Adrenal gland (tissue), 12 donors: ENCODE results near the gene GRAMD2A. TPM values are rescaled to one million over a fixed set of nuclear protein-coding genes. Genes with fewer than 3 reads are reported as not detected.

Experiments
- DNase-seq, 7 donors: peaks; one replicate each; pipeline ENCODE4 v3.0.0-alpha.2; 2019 to 2020
- H3K27ac ChIP-seq, 5 donors: fragments of 200-600 bp; sonication (generic) in 4 of 5; 1 replicate in 3 of 5; 2 replicates in 2 of 5; pipeline versions ENCODE4 v1.5.1 to v1.8.0; 2016 to 2020; ENCODE audit warnings: mild to moderate bottlenecking in 1 of 5
- H3K27me3 ChIP-seq: fragments of 200-600 bp; 2 replicates; pipeline ENCODE4 v1.8.0; 2021
- H3K36me3 ChIP-seq, 2 donors: fragments of 200-600 bp; replicated peaks in 1 of 2; 1 replicate in 1 of 2; 2 replicates in 1 of 2; pipeline versions ENCODE4 v1.5.1 to v1.8.0; 2018 to 2022
- H3K4me1 ChIP-seq, 2 donors: fragments of 200-600 bp; replicated peaks in 1 of 2; 1 replicate in 1 of 2; 2 replicates in 1 of 2; pipeline versions ENCODE4 v1.5.1 to v1.8.0; 2018 to 2021
- H3K4me3 ChIP-seq, 4 donors: fragments of 200-600 bp; sonication (generic) in 3 of 4; one replicate each; pipeline ENCODE4 v1.5.1; 2016 to 2018
- H3K9me3 ChIP-seq, 3 donors: fragments of 200-600 bp; sonication (generic) in 1 of 3; replicated peaks in 1 of 3; 1 replicate in 2 of 3; 2 replicates in 1 of 3; pipeline versions ENCODE4 v1.5.1 to v1.8.0; 2016 to 2021
- CTCF ChIP-seq, 6 experiments: fragments of 450-650 bp in 4 of 6; fragments of 200-600 bp in 2 of 6; sonication (generic) in 1 of 6; IDR thresholded peaks; 1 replicate in 5 of 6; 2 replicates in 1 of 6; pipeline versions ENCODE4 v1.5.1 to v1.8.0; 2016 to 2021; ENCODE audit warnings: antibody characterized with exemption in 6 of 6, mild to moderate bottlenecking in 2 of 6, moderate library complexity in 1 of 6
- POLR2A ChIP-seq, 2 donors: fragments of 450-650 bp; IDR thresholded peaks; one replicate each; pipeline ENCODE4 v1.6.1; 2017; ENCODE audit warnings: antibody characterized with exemption in 2 of 2, mild to moderate bottlenecking in 2 of 2, moderate library complexity in 1 of 2
- WGBS, 4 donors: extraction: QIAGEN DNeasy Blood & Tissue Kit in 2 of 4; methylation state at CpG; one replicate each; pipeline versions ENCODE4 v1.1.5 to v1.1.7; 2013 to 2017; 5-methylcytosine and 5-hydroxymethylcytosine counted together
- intact Hi-C, 2 donors: fragments of 100-400 bp; cut with DNase I; formaldehyde crosslinking; loops; one replicate each; pipeline versions ENCODE4 v1.14.1 to v1.15.0; 2022 to 2023
- polyA plus RNA-seq, 3 donors: library from polyadenylated mRNA; stranded (reverse); fragments of 200-250 nt in 2 of 3; fragments of 350-450 nt in 1 of 3; fragmentation: Illumina TruSeq in 1 of 3; extraction: RNeasy Lipid Tissue Mini Kit (QIAGEN cat#74804) in 1 of 3; gene quantifications; one replicate each; pipeline ENCODE4 v1.2.3, GENCODE V29; 2013 to 2014
- total RNA-seq, 9 donors: library from RNA; depleted of rRNA in 4 of 9; stranded (reverse); fragments of >200 nt in 4 of 9; fragments of 120-200 nt in 1 of 9; fragmentation: NEBNext Ultra II Directional in 1 of 9; extraction: Animal tissue kit (Norgen Biotek cat#: 25700) in 1 of 9; gene quantifications; one replicate each; pipeline versions ENCODE4 v1.1.0 to v1.2.4, GENCODE V29; 2013 to 2023
- donor health status: healthy with polysubstance abuse.
- donor health status: Bipolar disorder and iron deficiency.
- donor health status: DM: yes; HTN: yes; CAD: no.
- donor health status: DM: no; HTN: no; CAD: no.
- donor health status: DM: no; HTN: no; CAD: no.
- donor health status: DM: yes; HTN: yes; CAD: no.

Gene GRAMD2A
- total and polyA plus RNA-seq, 12 donors, result 0.07 to 0.64 (median 0.35) TPM; not detected in 4

- Histone ChIP-seq H3K36me3 (no peaks in the 10 kb centered on the region), H3K27ac (no peak overlapping the region), H3K4me1 (peaks cover 0 to 6% of the 10 kb centered on the region in 2 donors), H3K27me3 (peaks cover 18% of the 10 kb centered on the region), H3K4me3 (no peak overlapping the region), H3K9me3 (no peaks in the 10 kb centered on the region)
- intact Hi-C loops, result no loop called here
- no peak for TF ChIP-seq CTCF (IDR thresholded peaks at IDR 0.05)
- TF ChIP-seq POLR2A (IDR thresholded peaks at IDR 0.05), result no peak
- WGBS, 4 donors, result 85 to 91% (median 88%) methylated on average over 5 of the region's 5 CpGs
- DNase-seq, result no peak
Observed at GRCh38 chr15:72180761-72181324, 16.7 kb downstream of the GRAMD2A start.

- Histone ChIP-seq H3K27me3 (peaks cover 18% of the 10 kb centered on the region), H3K9me3 (no peaks in the 10 kb centered on the region), H3K4me1 (peaks cover 0 to 6% of the 10 kb centered on the region in 2 donors), H3K27ac (no peak overlapping the region), H3K36me3 (no peaks in the 10 kb centered on the region), H3K4me3 (no peak overlapping the region)
- TF ChIP-seq CTCF (IDR thresholded peaks at IDR 0.05) (no peak), POLR2A (IDR thresholded peaks at IDR 0.05) (no peak)
- intact Hi-C loops, result no loop called here
- 63 to 76% (median 72%) methylated on average over 2 to 16 of the region's 16 CpGs for WGBS, 4 donors
- DNase-seq, result peak in 1 of 7 donors; percentile 6
Observed at GRCh38 chr15:72179950-72180581, 17.5 kb downstream of the GRAMD2A start.

- 86 to 91% (median 88%) methylated on average over 13 of the region's 13 CpGs for WGBS, 4 donors
- intact Hi-C loops, result no loop called here
- no peak overlapping the region for H3K27ac ChIP-seq
Observed at GRCh38 chr15:72178976-72179585, 18.5 kb downstream of the GRAMD2A start.

More at GRCh38 chr15:72178976-72179585, 18.5 kb downstream of the GRAMD2A start:
- Histone ChIP-seq H3K4me3 (no peak overlapping the region), H3K36me3 (no peaks in the 10 kb centered on the region), H3K27me3 (peaks cover 12% of the 10 kb centered on the region), H3K4me1 (peaks cover 0 to 2% of the 10 kb centered on the region in 2 donors), H3K9me3 (no peaks in the 10 kb centered on the region)
- no peak for DNase-seq
- TF ChIP-seq CTCF (IDR thresholded peaks at IDR 0.05) (no peak), POLR2A (IDR thresholded peaks at IDR 0.05) (no peak)
